SU-DHL-6 (cell line): Measurements from ENCODE around the gene RAB31.

Source experiments
- EZH2phosphoT487 ChIP-seq: fragments of 200-600 bp; sonication (generic), shearing (Covaris generic); conservative IDR thresholded peaks from 2 replicates; pipeline ENCODE4 v1.6.1; 2018; ENCODE audit warnings: mild to moderate bottlenecking, antibody characterized with exemption, low read length, moderate library complexity, mixed read lengths
- TF ChIP-seq, protein P1 (sequence below): fragments of 200-600 bp; sonication (generic); IDR thresholded peaks from one replicate; pipeline ENCODE4 v1.5.1; 2017; ENCODE audit warnings: antibody characterized with exemption, mild to moderate bottlenecking, low read length, moderate library complexity; ENCODE audit not compliant: insufficient read depth, poor library complexity, severe bottlenecking

DNA sequence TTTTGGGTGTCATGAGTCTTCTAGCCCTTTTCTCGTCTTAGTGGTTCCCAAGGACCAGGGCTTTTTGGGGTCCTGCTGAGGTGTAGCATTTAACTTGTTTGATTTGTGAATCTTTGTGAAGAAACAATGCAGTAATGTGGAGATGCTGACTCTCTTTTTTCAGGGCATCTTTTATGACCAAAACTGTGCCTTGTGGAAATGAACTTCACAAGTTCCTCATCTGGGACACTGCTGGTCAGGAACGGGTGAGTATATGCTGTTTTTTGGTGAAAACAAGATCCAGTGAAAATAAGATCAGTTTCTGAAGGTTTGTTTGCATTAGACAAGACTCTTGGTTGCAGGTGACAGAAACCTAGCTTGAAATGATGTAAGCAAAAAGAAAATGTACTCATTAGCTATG, 83.9 kb downstream of the RAB31 start:
- TF ChIP-seq, protein P1, sequence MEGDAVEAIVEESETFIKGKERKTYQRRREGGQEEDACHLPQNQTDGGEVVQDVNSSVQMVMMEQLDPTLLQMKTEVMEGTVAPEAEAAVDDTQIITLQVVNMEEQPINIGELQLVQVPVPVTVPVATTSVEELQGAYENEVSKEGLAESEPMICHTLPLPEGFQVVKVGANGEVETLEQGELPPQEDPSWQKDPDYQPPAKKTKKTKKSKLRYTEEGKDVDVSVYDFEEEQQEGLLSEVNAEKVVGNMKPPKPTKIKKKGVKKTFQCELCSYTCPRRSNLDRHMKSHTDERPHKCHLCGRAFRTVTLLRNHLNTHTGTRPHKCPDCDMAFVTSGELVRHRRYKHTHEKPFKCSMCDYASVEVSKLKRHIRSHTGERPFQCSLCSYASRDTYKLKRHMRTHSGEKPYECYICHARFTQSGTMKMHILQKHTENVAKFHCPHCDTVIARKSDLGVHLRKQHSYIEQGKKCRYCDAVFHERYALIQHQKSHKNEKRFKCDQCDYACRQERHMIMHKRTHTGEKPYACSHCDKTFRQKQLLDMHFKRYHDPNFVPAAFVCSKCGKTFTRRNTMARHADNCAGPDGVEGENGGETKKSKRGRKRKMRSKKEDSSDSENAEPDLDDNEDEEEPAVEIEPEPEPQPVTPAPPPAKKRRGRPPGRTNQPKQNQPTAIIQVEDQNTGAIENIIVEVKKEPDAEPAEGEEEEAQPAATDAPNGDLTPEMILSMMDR: no peak
- no peak for TF ChIP-seq EZH2phosphoT487
